HEK293 (cell line): ENCODE measurements around the gene RPS6KC1.

Source experiments
- CTCF ChIA-PET: fragments of 350-600 bp; formaldehyde crosslinking; extraction: SDS; loops from one replicate; lab custom pipeline; 2021; ENCODE audit warnings: antibody characterized with exemption; lab: Yijun Ruan, JAX
- POLR2A ChIA-PET: fragments of 300-600 bp; formaldehyde crosslinking; extraction: SDS; loops from one replicate; lab custom pipeline; 2020; ENCODE audit warnings: antibody characterized with exemption, inconsistent platforms; lab: Yijun Ruan, JAX
- H3K27ac ChIP-seq: fragments of 200-500 bp; sonication (Bioruptor generic); 2 replicates; pipeline ENCODE4 v1.5.1; 2014; ENCODE audit warnings: low read depth, low read length, control low read depth, inconsistent platforms; ENCODE audit errors: extremely low read depth
- H3K36me3 ChIP-seq, 2 experiments: fragments of 200-500 bp in 1 of 2; sonication (Bioruptor generic) in 1 of 2; 1 replicate in 1 of 2; 2 replicates in 1 of 2; pipeline ENCODE4 v1.5.1; 2014 to 2017; ENCODE audit warnings: inconsistent platforms in 2 of 2, low read length in 2 of 2; ENCODE audit not compliant: control insufficient read depth in 2 of 2, insufficient read depth in 1 of 2
- H3K4me1 ChIP-seq: fragments of 200-500 bp; sonication (Bioruptor generic); 2 replicates; pipeline ENCODE4 v1.5.1; 2014; ENCODE audit warnings: mild to moderate bottlenecking, low read length, inconsistent platforms; ENCODE audit not compliant: control insufficient read depth, insufficient read depth
- H3K4me3 ChIP-seq: 2 replicates; pipeline ENCODE4 v1.5.1; 2011; ENCODE audit warnings: low read depth, mild to moderate bottlenecking, control low read depth, low read length, moderate library complexity
- H3K9me3 ChIP-seq: fragments of 200-500 bp; sonication (Bioruptor generic); 2 replicates; pipeline ENCODE4 v1.5.1; 2014; ENCODE audit warnings: low read depth, low read length, inconsistent platforms; ENCODE audit not compliant: control insufficient read depth, insufficient read depth
- BCL11A ChIP-seq: fragments of 450-650 bp; formaldehyde crosslinking; IDR thresholded peaks from 2 replicates; pipeline ENCODE4 v1.5.1; 2016; ENCODE audit warnings: low read depth, missing biosample characterization, missing genetic modification characterization
- BCL11B ChIP-seq: fragments of 450-650 bp; formaldehyde crosslinking; IDR thresholded peaks from 2 replicates; pipeline ENCODE4 v1.5.1; 2016; ENCODE audit warnings: low read depth, missing biosample characterization, missing genetic modification characterization
- MYNN ChIP-seq: fragments of 450-650 bp; formaldehyde crosslinking; IDR thresholded peaks from 2 replicates; pipeline ENCODE4 v1.5.1; 2016; ENCODE audit warnings: missing biosample characterization, missing genetic modification characterization, borderline replicate concordance
- PRDM2 ChIP-seq: fragments of 450-650 bp; formaldehyde crosslinking; IDR thresholded peaks from 2 replicates; pipeline ENCODE4 v1.5.1; 2016; ENCODE audit warnings: missing biosample characterization, missing genetic modification characterization, borderline replicate concordance
- SCRT1 ChIP-seq: fragments of 450-650 bp; formaldehyde crosslinking; IDR thresholded peaks from 2 replicates; pipeline ENCODE4 v1.5.1; 2016; ENCODE audit warnings: missing biosample characterization, missing genetic modification characterization, borderline replicate concordance
- ZBTB8A ChIP-seq: fragments of 450-650 bp; formaldehyde crosslinking; IDR thresholded peaks from 2 replicates; pipeline ENCODE4 v1.5.1; 2016; ENCODE audit warnings: missing biosample characterization, missing genetic modification characterization
- ZEB2 ChIP-seq: fragments of 450-650 bp; formaldehyde crosslinking; IDR thresholded peaks from 2 replicates; pipeline ENCODE4 v1.5.1; 2016; ENCODE audit warnings: missing biosample characterization, missing genetic modification characterization
- ZNF169 ChIP-seq: fragments of 450-650 bp; formaldehyde crosslinking; IDR thresholded peaks from 2 replicates; pipeline ENCODE4 v1.5.1; 2016; ENCODE audit warnings: missing biosample characterization, missing genetic modification characterization
- ZNF19 ChIP-seq: fragments of 450-650 bp; formaldehyde crosslinking; IDR thresholded peaks from 2 replicates; pipeline ENCODE4; 2016; ENCODE audit warnings: missing biosample characterization, missing genetic modification characterization, low read depth
- ZNF266 ChIP-seq: fragments of 450-650 bp; formaldehyde crosslinking; IDR thresholded peaks from 2 replicates; pipeline ENCODE4 v1.5.1; 2016; ENCODE audit warnings: missing biosample characterization, missing genetic modification characterization, low read depth
- ZNF292 ChIP-seq: fragments of 450-650 bp; formaldehyde crosslinking; IDR thresholded peaks from 2 replicates; pipeline ENCODE4 v1.5.1; 2016; ENCODE audit warnings: low read depth, missing biosample characterization, missing genetic modification characterization, borderline replicate concordance
- ZNF362 ChIP-seq: fragments of 450-650 bp; formaldehyde crosslinking; IDR thresholded peaks from 2 replicates; pipeline ENCODE4 v1.5.1; 2016; ENCODE audit warnings: missing biosample characterization, missing genetic modification characterization
- ZNF596 ChIP-seq: fragments of 450-650 bp; IDR thresholded peaks from 2 replicates; pipeline ENCODE4 v1.5.0; 2018; ENCODE audit warnings: missing biosample characterization, mild to moderate bottlenecking, missing genetic modification characterization, moderate library complexity
- ZNF610 ChIP-seq: fragments of 450-650 bp; formaldehyde crosslinking; IDR thresholded peaks from 2 replicates; pipeline ENCODE4 v1.5.1; 2016; ENCODE audit warnings: missing biosample characterization, missing genetic modification characterization, borderline replicate concordance
- ZNF645 ChIP-seq: fragments of 450-650 bp; formaldehyde crosslinking; IDR thresholded peaks from 2 replicates; pipeline ENCODE4; 2016; ENCODE audit warnings: missing biosample characterization, missing genetic modification characterization
- ZNF704 ChIP-seq: fragments of 450-650 bp; formaldehyde crosslinking; IDR thresholded peaks from 2 replicates; pipeline ENCODE4 v1.5.1; 2016; ENCODE audit warnings: missing biosample characterization, missing genetic modification characterization
- ZNF843 ChIP-seq: fragments of 450-650 bp; formaldehyde crosslinking; IDR thresholded peaks from 2 replicates; pipeline ENCODE4 v1.5.1; 2016; ENCODE audit warnings: missing biosample characterization, missing genetic modification characterization
- ZSCAN18 ChIP-seq: fragments of 450-650 bp; formaldehyde crosslinking; IDR thresholded peaks from 2 replicates; pipeline ENCODE4 v1.5.1; 2016; ENCODE audit warnings: missing biosample characterization, missing genetic modification characterization

Gene RPS6KC1

GRCh38 chr1:213171711-213172110 is 120.7 kb downstream of the RPS6KC1 start:
- ChIA-PET CTCF (no interaction called here), POLR2A (no interaction called here)
- H3K9me3 ChIP-seq = no peaks in the 10 kb centered on the region
- H3K4me1 ChIP-seq = no peaks in the 10 kb centered on the region
- no peak overlapping the region for H3K27ac ChIP-seq
- TF ChIP-seq SCRT1 (tag by site-specific recombination) (no peak), ZEB2 (tag by site-specific recombination) (no peak), ZNF266 (no peak)
- H3K4me3 ChIP-seq = no peak overlapping the region
- H3K36me3 ChIP-seq = no peaks in the 10 kb centered on the region

GRCh38 chr1:213176341-213176740 is 125.3 kb downstream of the RPS6KC1 start:
- ChIA-PET CTCF (no interaction called here), POLR2A (no interaction called here)
- TF ChIP-seq ZNF610 (no peak), BCL11B (tag by site-specific recombination) (no peak), ZNF843 (tag by site-specific recombination) (no peak), ZNF645 (tag by site-specific recombination) (no peak), ZNF169 (tag by site-specific recombination) (no peak), ZNF19 (no peak), ZNF362 (tag by site-specific recombination) (no peak), ZNF704 (tag by site-specific recombination) (no peak), ZBTB8A (tag by site-specific recombination) (no peak), PRDM2 (tag by site-specific recombination) (no peak), ZNF596 (no peak), MYNN (no peak), BCL11A (tag by site-specific recombination) (no peak), ZSCAN18 (tag by site-specific recombination) (no peak), ZNF292 (no peak)
- H3K36me3 ChIP-seq = no peaks in the 10 kb centered on the region; a peak in 1 of 3 replicates
- H3K9me3 ChIP-seq = no peaks in the 10 kb centered on the region
- H3K4me3 ChIP-seq = no peak overlapping the region
- no peak overlapping the region for H3K27ac ChIP-seq
- no peaks in the 10 kb centered on the region for H3K4me1 ChIP-seq
